Activated naive CD4-positive, alpha-beta T cell treated with anti-CD3 and anti-CD28 coated beads for 36 hours (primary cell): ENCODE results near the gene PCDHGB6. TPM values are rescaled to one million over a fixed set of nuclear protein-coding genes. Genes with fewer than 3 reads are reported as not detected.

Source experiments
- total RNA-seq, 2 experiments: library from RNA; stranded (reverse); gene quantifications; one replicate each; pipeline ENCODE4 v1.2.3, GENCODE V29; 2021

PCDHGB6 gene
- total RNA-seq, 2 experiments from 2014 or later = 0.05 TPM; not detected in 1

Other genes starting within 250 kb of the PCDHGB6 start
- gene PCDHB7, start 235.4 kb upstream of the PCDHGB6 start, total RNA-seq = not detected
- not detected for gene PCDHB8, start 230.2 kb upstream of the PCDHGB6 start, total RNA-seq
- gene PCDHB16, start 225.6 kb upstream of the PCDHGB6 start, total RNA-seq = not detected
- gene PCDHB9, start 220.9 kb upstream of the PCDHGB6 start, total RNA-seq = not detected
- not detected for gene PCDHB10, start 215.7 kb upstream of the PCDHGB6 start, total RNA-seq
- gene PCDHB11, start 208.4 kb upstream of the PCDHGB6 start, total RNA-seq = not detected
- gene PCDHB12, start 199.3 kb upstream of the PCDHGB6 start, total RNA-seq = not detected
- gene PCDHB13, start 194.1 kb upstream of the PCDHGB6 start, total RNA-seq = not detected
- gene PCDHB14, start 184.7 kb upstream of the PCDHGB6 start, total RNA-seq = not detected
- not detected for gene PCDHB15, start 162.6 kb upstream of the PCDHGB6 start, total RNA-seq
- gene SLC25A2, start 104.0 kb upstream of the PCDHGB6 start, total RNA-seq = not detected
- 10 to 100 TPM; 57.0 to 57.9 TPM for gene TAF7, start 87.2 kb upstream of the PCDHGB6 start, total RNA-seq
- gene PCDHGA1, start 77.5 kb upstream of the PCDHGB6 start, total RNA-seq = not detected
- not detected for gene PCDHGA2, start 69.3 kb upstream of the PCDHGB6 start, total RNA-seq
- not detected for gene PCDHGA3, start 64.2 kb upstream of the PCDHGB6 start, total RNA-seq
- gene PCDHGB1, start 57.9 kb upstream of the PCDHGB6 start, total RNA-seq = not detected
- gene PCDHGA4, start 53.0 kb upstream of the PCDHGB6 start, total RNA-seq = not detected
- gene PCDHGB2, start 48.0 kb upstream of the PCDHGB6 start, total RNA-seq = not detected
- gene PCDHGA5, start 43.9 kb upstream of the PCDHGB6 start, total RNA-seq = under 1 TPM in 1 of 2 experiments, not detected in 1; 0.05 TPM
- under 1 TPM in 1 of 2 experiments, not detected in 1; 0.07 TPM for gene PCDHGB3, start 37.8 kb upstream of the PCDHGB6 start, total RNA-seq
- gene PCDHGA6, start 34.1 kb upstream of the PCDHGB6 start, total RNA-seq = under 1 TPM; 0.05 to 0.07 TPM
- gene PCDHGA7, start 25.3 kb upstream of the PCDHGB6 start, total RNA-seq = not detected
- gene PCDHGB4, start 20.3 kb upstream of the PCDHGB6 start, total RNA-seq = not detected
- gene PCDHGA8, start 15.4 kb upstream of the PCDHGB6 start, total RNA-seq = not detected
- under 1 TPM in 1 of 2 experiments, not detected in 1; 0.12 TPM for gene PCDHGB5, start 10.1 kb upstream of the PCDHGB6 start, total RNA-seq
- under 1 TPM in 1 of 2 experiments, not detected in 1; 0.07 TPM for gene PCDHGA9, start 5.2 kb upstream of the PCDHGB6 start, total RNA-seq
- under 1 TPM in 1 of 2 experiments, not detected in 1; 0.05 TPM for gene PCDHGA10, start 5.0 kb downstream of the PCDHGB6 start, total RNA-seq
- not detected for gene PCDHGB7, start 9.7 kb downstream of the PCDHGB6 start, total RNA-seq
- gene PCDHGA11, start 13.0 kb downstream of the PCDHGB6 start, total RNA-seq = under 1 TPM; 0.10 to 0.17 TPM
- gene PCDHGA12, start 22.5 kb downstream of the PCDHGB6 start, total RNA-seq = not detected
- gene PCDHGC3, start 67.9 kb downstream of the PCDHGB6 start, total RNA-seq = under 1 TPM; 0.12 to 0.17 TPM
- gene PCDHGC4, start 77.0 kb downstream of the PCDHGB6 start, total RNA-seq = not detected
- not detected for gene PCDHGC5, start 81.1 kb downstream of the PCDHGB6 start, total RNA-seq
- 100 to 1,000 TPM; 165 to 169 TPM for gene DIAPH1, start 211.0 kb downstream of the PCDHGB6 start, total RNA-seq
- 10 to 100 TPM; 52.1 to 55.6 TPM for gene HDAC3, start 228.8 kb downstream of the PCDHGB6 start, total RNA-seq
- gene RELL2, start 229.0 kb downstream of the PCDHGB6 start, total RNA-seq = 10 to 100 TPM; 20.9 to 21.1 TPM
- 10 to 100 TPM; 28.9 to 29.6 TPM for gene FCHSD1, start 243.4 kb downstream of the PCDHGB6 start, total RNA-seq